Lung (tissue), 12 donors: ENCODE data around the gene MYO10. TPM values are rescaled to one million over a fixed set of nuclear protein-coding genes. Genes with fewer than 3 reads are reported as not detected.

Experiments
- ATAC-seq: fragments of 200-7000 bp; cut with Tn5 transposase; one replicate; pipeline ENCODE4 v1.9.1; 2020; ENCODE audit warnings: moderate number of reproducible peaks; ENCODE audit not compliant: insufficient read depth, low FRiP score
- DNase-seq, 3 donors: peaks; one replicate each; pipeline ENCODE4 v3.0.0-alpha.2; 2013 to 2017
- H3K27ac ChIP-seq, 2 donors: one replicate each; pipeline ENCODE4 v1.5.1; 2013; ENCODE audit warnings: mild to moderate bottlenecking in 2 of 2, moderate library complexity in 2 of 2, control low read depth in 1 of 2, inconsistent platforms in 1 of 2, low read depth in 1 of 2, low read length in 1 of 2
- H3K27me3 ChIP-seq, 3 donors: one replicate each; pipeline ENCODE4 v1.5.1; 2013; ENCODE audit warnings: low read length in 2 of 3; ENCODE audit not compliant: control insufficient read depth in 3 of 3, insufficient read depth in 3 of 3
- H3K36me3 ChIP-seq, 4 donors: one replicate each; pipeline ENCODE4 v1.5.1; 2013; ENCODE audit warnings: low read length in 4 of 4, mild to moderate bottlenecking in 1 of 4, moderate library complexity in 1 of 4; ENCODE audit not compliant: control insufficient read depth in 4 of 4, insufficient read depth in 4 of 4
- H3K4me1 ChIP-seq, 5 donors: one replicate each; pipeline ENCODE4 v1.5.1; 2013; ENCODE audit warnings: low read length in 5 of 5, mild to moderate bottlenecking in 2 of 5, moderate library complexity in 1 of 5; ENCODE audit not compliant: control insufficient read depth in 5 of 5, insufficient read depth in 5 of 5
- H3K4me3 ChIP-seq: one replicate; pipeline ENCODE4 v1.5.1; 2013; ENCODE audit warnings: mild to moderate bottlenecking, control low read depth, moderate library complexity
- H3K9ac ChIP-seq, 2 donors: one replicate each; pipeline ENCODE4 v1.5.1; 2013; ENCODE audit warnings: low read length in 2 of 2, control low read depth in 1 of 2; ENCODE audit not compliant: insufficient read depth in 1 of 2
- H3K9me3 ChIP-seq, 4 donors: one replicate each; pipeline ENCODE4 v1.5.1; 2013; ENCODE audit warnings: low read length in 3 of 4, mild to moderate bottlenecking in 1 of 4, moderate library complexity in 1 of 4; ENCODE audit not compliant: control insufficient read depth in 4 of 4, insufficient read depth in 3 of 4
- WGBS, 2 donors: extraction: QIAGEN DNeasy Blood & Tissue Kit; methylation state at CpG; one replicate each; pipeline ENCODE4 v1.1.7; 2013; 5-methylcytosine and 5-hydroxymethylcytosine counted together
- polyA plus RNA-seq, 2 donors: library from polyadenylated mRNA; stranded (reverse); fragments of 200-250 nt; gene quantifications; one replicate each; pipeline ENCODE4 v1.2.1, GENCODE V29; 2013
- total RNA-seq, 2 donors: library from RNA; depleted of rRNA in 1 of 2; stranded (reverse); fragments of >200 nt in 1 of 2; gene quantifications; one replicate each; pipeline ENCODE4 v1.2.1, GENCODE V29; 2014 to 2021
- TF ChIP-seq, protein P1 (sequence below): IDR thresholded peaks from 2 replicates; pipeline ENCODE4 v1.5.1; 2012; ENCODE audit warnings: mild to moderate bottlenecking; ENCODE audit errors: control extremely low read depth, extremely low read depth
- donor health status: control.
- donor health status: control.
- donor health status: Bipolar disorder and iron deficiency.
- donor health status: healthy.
- donor health status: DM: yes; HTN: yes; CAD: no.

MYO10 gene
- total and polyA plus RNA-seq, 4 donors = 10.6 to 71.5 (median 28.2) TPM

GRCh38 chr5:16975950-16976624, 40.0 kb upstream of the MYO10 start:
- no peak for DNase-seq
- no peak for ATAC-seq
- Histone ChIP-seq H3K4me1 (no peaks in the 10 kb centered on the region), H3K9ac (no peak overlapping the region), H3K27ac (no peak overlapping the region), H3K36me3 (no peaks in the 10 kb centered on the region), H3K27me3 (no peaks in the 10 kb centered on the region), H3K4me3 (no peak overlapping the region), H3K9me3 (peaks cover 0 to 3% (median 0%) of the 10 kb centered on the region in 4 donors)
- 78 to 89% methylated on average over 2 of the region's 2 CpGs for WGBS, 2 donors
- TF ChIP-seq, protein P1, sequence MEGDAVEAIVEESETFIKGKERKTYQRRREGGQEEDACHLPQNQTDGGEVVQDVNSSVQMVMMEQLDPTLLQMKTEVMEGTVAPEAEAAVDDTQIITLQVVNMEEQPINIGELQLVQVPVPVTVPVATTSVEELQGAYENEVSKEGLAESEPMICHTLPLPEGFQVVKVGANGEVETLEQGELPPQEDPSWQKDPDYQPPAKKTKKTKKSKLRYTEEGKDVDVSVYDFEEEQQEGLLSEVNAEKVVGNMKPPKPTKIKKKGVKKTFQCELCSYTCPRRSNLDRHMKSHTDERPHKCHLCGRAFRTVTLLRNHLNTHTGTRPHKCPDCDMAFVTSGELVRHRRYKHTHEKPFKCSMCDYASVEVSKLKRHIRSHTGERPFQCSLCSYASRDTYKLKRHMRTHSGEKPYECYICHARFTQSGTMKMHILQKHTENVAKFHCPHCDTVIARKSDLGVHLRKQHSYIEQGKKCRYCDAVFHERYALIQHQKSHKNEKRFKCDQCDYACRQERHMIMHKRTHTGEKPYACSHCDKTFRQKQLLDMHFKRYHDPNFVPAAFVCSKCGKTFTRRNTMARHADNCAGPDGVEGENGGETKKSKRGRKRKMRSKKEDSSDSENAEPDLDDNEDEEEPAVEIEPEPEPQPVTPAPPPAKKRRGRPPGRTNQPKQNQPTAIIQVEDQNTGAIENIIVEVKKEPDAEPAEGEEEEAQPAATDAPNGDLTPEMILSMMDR = no peak

DNA sequence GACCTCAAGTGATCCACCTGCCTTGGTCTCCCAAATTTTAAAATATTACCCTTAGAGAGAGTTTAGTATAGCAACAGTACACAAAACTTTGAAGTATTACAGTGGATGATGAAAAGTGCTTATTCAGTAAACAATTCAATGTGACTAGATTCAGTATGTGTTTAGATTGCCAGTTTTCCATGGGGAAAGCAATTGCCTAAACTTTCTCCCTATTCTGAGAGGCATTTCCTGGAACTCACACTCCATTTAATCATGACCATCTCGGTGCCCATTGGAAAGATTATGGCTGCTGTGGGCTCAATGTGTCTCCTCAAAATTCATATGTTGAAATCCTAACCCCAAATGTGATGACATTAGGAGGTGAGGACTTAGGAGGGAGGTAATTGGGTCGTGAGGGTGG, 38.9 kb upstream of the MYO10 start:
- H3K9me3 ChIP-seq = peaks cover 0 to 3% (median 0%) of the 10 kb centered on the region in 4 donors
- WGBS, 2 donors = 71 to 79% methylated on average over 2 of the region's 2 CpGs

GRCh38 chr5:16970826-16971225, 34.7 kb upstream of the MYO10 start:
- H3K27ac ChIP-seq = no peak overlapping the region
- H3K4me3 ChIP-seq = no peak overlapping the region
- no peak overlapping the region for H3K9ac ChIP-seq
- 92 to 98% methylated on average over 3 of the region's 3 CpGs for WGBS, 2 donors
- no peaks in the 10 kb centered on the region for H3K27me3 ChIP-seq
- TF ChIP-seq, protein P1 = no peak
- no peak for DNase-seq
- H3K36me3 ChIP-seq = no peaks in the 10 kb centered on the region
- no peaks in the 10 kb centered on the region for H3K9me3 ChIP-seq
- ATAC-seq = no peak
- no peaks in the 10 kb centered on the region for H3K4me1 ChIP-seq

More for the DNA sequence above, 38.9 kb upstream of the MYO10 start:
- H3K27me3 ChIP-seq = no peaks in the 10 kb centered on the region
- no peaks in the 10 kb centered on the region for H3K36me3 ChIP-seq
- ATAC-seq (no peak), DNase-seq (no peak)
- no peak overlapping the region for H3K4me3 ChIP-seq
- H3K9ac ChIP-seq = no peak overlapping the region
- no peaks in the 10 kb centered on the region for H3K4me1 ChIP-seq
- TF ChIP-seq, protein P1 = no peak
- H3K27ac ChIP-seq = no peak overlapping the region

DNA sequence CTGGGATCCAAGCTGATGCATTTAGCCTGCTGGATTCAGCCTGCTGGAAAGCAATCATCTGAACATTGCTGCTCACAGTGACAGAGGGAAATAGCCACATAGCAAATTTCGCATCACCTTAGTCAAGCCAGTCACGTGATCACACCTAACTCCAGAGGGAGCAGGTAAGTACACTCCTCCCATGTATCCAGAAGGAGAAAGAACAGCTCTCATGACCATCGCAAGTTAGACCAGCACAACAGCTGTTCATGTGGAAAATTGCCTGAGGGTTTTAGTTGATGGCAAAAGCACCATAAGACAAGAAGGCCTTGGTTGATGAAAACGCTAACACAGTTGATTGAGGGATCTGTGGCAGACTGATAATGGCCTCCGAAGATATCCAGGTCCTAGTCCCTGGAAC, 34.2 kb upstream of the MYO10 start:
- Histone ChIP-seq H3K9ac (no peak overlapping the region), H3K4me3 (no peak overlapping the region), H3K36me3 (no peaks in the 10 kb centered on the region), H3K27ac (no peak overlapping the region), H3K4me1 (no peaks in the 10 kb centered on the region), H3K27me3 (no peaks in the 10 kb centered on the region), H3K9me3 (no peaks in the 10 kb centered on the region)
- TF ChIP-seq, protein P1 = no peak
- DNase-seq = no peak
- WGBS, 2 donors = 92 to 95% methylated on average over 5 of the region's 5 CpGs
- ATAC-seq = no peak
